KOPT-K1 (cell line): ENCODE measurements around the gene KLHDC4.
"Not testable (repeated sequence)": the region's sequence is repeated elsewhere in the genome, so short reads cannot be mapped to it uniquely, and the experiment has no call there.

Experiments
- H3K27ac ChIP-seq: fragments of 200-600 bp; sonication (generic); 2 replicates; pipeline ENCODE4 v1.5.1; 2016; ENCODE audit warnings: antibody characterized with exemption, mild to moderate bottlenecking, low read depth, low read length; ENCODE audit not compliant: poor library complexity, severe bottlenecking
- H3K36me3 ChIP-seq: fragments of 200-600 bp; sonication (generic); 2 replicates; pipeline ENCODE4 v1.5.1; 2017; ENCODE audit warnings: antibody characterized with exemption, mild to moderate bottlenecking, low read length, moderate library complexity; ENCODE audit not compliant: insufficient read depth
- H3K9me3 ChIP-seq: fragments of 200-600 bp; sonication (generic); 2 replicates; pipeline ENCODE4 v1.5.1; 2017; ENCODE audit warnings: antibody characterized with exemption, low read length, mild to moderate bottlenecking; ENCODE audit not compliant: insufficient read depth, poor library complexity, severe bottlenecking

The KLHDC4 gene

GRCh38 chr16:87765776-87766484 is at the start of gene KLHDC4:
Gene KLHDC4, minus strand, starts transcription at chr16:87765986. Its CDS starts 96 bp downstream, at chr16:87765890.
- Histone ChIP-seq H3K9me3 (no peaks in the 10 kb centered on the region), H3K27ac (peak within 1 kb of the TSS; percentile 89), H3K36me3 (peaks cover 33% of the 10 kb centered on the region)

GRCh38 chr16:87815567-87815966 is 49.8 kb upstream of the KLHDC4 start:
- no peaks in the 10 kb centered on the region for H3K36me3 ChIP-seq
- H3K27ac ChIP-seq: no peak overlapping the region
- peaks cover 22% of the 10 kb centered on the region for H3K9me3 ChIP-seq

GRCh38 chr16:87812200-87812656 is 46.4 kb upstream of the KLHDC4 start:
- Histone ChIP-seq H3K36me3 (no peaks in the 10 kb centered on the region), H3K9me3 (peaks cover 8% of the 10 kb centered on the region), H3K27ac (no peak overlapping the region)

- not testable (repeated sequence) for H3K36me3 ChIP-seq, H3K9me3 ChIP-seq, H3K27ac ChIP-seq
Measured at GRCh38 chr16:87811454-87811853, 45.7 kb upstream of the KLHDC4 start.

GRCh38 chr16:87809150-87809902 is 43.5 kb upstream of the KLHDC4 start:
- Histone ChIP-seq H3K27ac (peak overlapping the region; percentile 23), H3K36me3 (no peaks in the 10 kb centered on the region), H3K9me3 (no peaks in the 10 kb centered on the region)

- Histone ChIP-seq H3K36me3 (no peaks in the 10 kb centered on the region), H3K9me3 (no peaks in the 10 kb centered on the region), H3K27ac (no peak overlapping the region)
Measured at GRCh38 chr16:87808108-87808507, 42.3 kb upstream of the KLHDC4 start.

- H3K27ac ChIP-seq: peak overlapping the region; percentile 78
- H3K9me3 ChIP-seq: no peaks in the 10 kb centered on the region
- H3K36me3 ChIP-seq: no peaks in the 10 kb centered on the region
Measured at GRCh38 chr16:87806641-87807546, 41.1 kb upstream of the KLHDC4 start.

GRCh38 chr16:87806261-87806640 is 40.5 kb upstream of the KLHDC4 start:
- no peaks in the 10 kb centered on the region for H3K9me3 ChIP-seq
- no peaks in the 10 kb centered on the region for H3K36me3 ChIP-seq
- peak overlapping the region; percentile 78 for H3K27ac ChIP-seq

GRCh38 chr16:87803385-87803784 is 37.6 kb upstream of the KLHDC4 start:
- no peak overlapping the region for H3K27ac ChIP-seq
- no peaks in the 10 kb centered on the region for H3K36me3 ChIP-seq
- no peaks in the 10 kb centered on the region for H3K9me3 ChIP-seq

- Histone ChIP-seq H3K36me3 (no peaks in the 10 kb centered on the region), H3K27ac (no peak overlapping the region), H3K9me3 (no peaks in the 10 kb centered on the region)
Measured at GRCh38 chr16:87802670-87803069, 36.9 kb upstream of the KLHDC4 start.

- H3K9me3 ChIP-seq: no peaks in the 10 kb centered on the region
- H3K27ac ChIP-seq: no peak overlapping the region
- no peaks in the 10 kb centered on the region for H3K36me3 ChIP-seq
Measured at GRCh38 chr16:87801679-87802259, 36.0 kb upstream of the KLHDC4 start.

- Histone ChIP-seq H3K9me3 (no peaks in the 10 kb centered on the region), H3K27ac (no peak overlapping the region)
Measured at GRCh38 chr16:87800497-87800896, 34.7 kb upstream of the KLHDC4 start.

GRCh38 chr16:87795336-87795735 is 29.6 kb upstream of the KLHDC4 start:
- no peak overlapping the region for H3K27ac ChIP-seq

More at GRCh38 chr16:87800497-87800896, 34.7 kb upstream of the KLHDC4 start:
- no peaks in the 10 kb centered on the region for H3K36me3 ChIP-seq

GRCh38 chr16:87794485-87795078 is 28.8 kb upstream of the KLHDC4 start:
- Histone ChIP-seq H3K27ac (no peak overlapping the region), H3K9me3 (no peaks in the 10 kb centered on the region), H3K36me3 (no peaks in the 10 kb centered on the region)

More at GRCh38 chr16:87795336-87795735, 29.6 kb upstream of the KLHDC4 start:
- H3K9me3 ChIP-seq: no peaks in the 10 kb centered on the region
- no peaks in the 10 kb centered on the region for H3K36me3 ChIP-seq
